Measurements from ENCODE around the gene HLTF. TPM values are rescaled to one million over a fixed set of nuclear protein-coding genes. Genes with fewer than 3 reads are reported as not detected.

The HLTF gene
- total and polyA plus RNA-seq, 2 experiments from 2014 or later, result 89.5 to 146 TPM

DNA sequence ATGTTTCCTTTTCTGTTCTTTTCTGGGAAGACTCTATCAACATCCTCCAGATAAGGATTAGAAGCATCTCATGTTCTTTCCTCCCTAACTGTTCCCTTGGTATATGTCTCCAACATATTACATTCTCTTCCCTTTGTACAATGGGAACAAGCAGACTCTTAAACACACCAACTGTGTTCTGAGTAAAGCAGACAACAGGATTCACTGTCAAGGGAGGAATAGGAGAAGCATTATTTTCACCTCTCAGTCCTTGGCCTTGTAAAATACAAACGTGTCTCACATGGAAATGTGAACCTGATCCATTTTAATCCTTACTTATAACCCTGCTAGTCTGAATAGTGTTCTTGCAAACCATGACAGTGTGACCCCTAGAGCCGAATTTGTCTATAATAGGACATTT lies 75.4 kb downstream of the HLTF start (continued):
- TF ChIP-seq ZNF462 (CRISPR knock-in tag; IDR thresholded peaks at IDR 0.05), result no peak
- no peak for TF ChIP-seq JUNB (IDR thresholded peaks at IDR 0.05; ENCODE audit: unreplicated experiment)

- H3K27ac Mint-ChIP-seq, result peak overlapping the region; percentile 35; the same call in 1 of the 2 replicates
- no peak overlapping the region for H3K4me2 ChIP-seq
- DNase-seq (ENCODE audit: low spot score), result no peak
- TF ChIP-seq NANOG (IDR thresholded peaks at IDR 0.05; ENCODE audit: borderline replicate concordance) (no peak), ZNF462 (CRISPR knock-in tag; IDR thresholded peaks at IDR 0.05) (no peak), JUNB (IDR thresholded peaks at IDR 0.05; ENCODE audit: unreplicated experiment) (no peak), ZNF331 (CRISPR knock-in tag; IDR thresholded peaks at IDR 0.05; ENCODE audit: low read depth) (no peak), EZH2phosphoT487 (IDR thresholded peaks at IDR 0.05; ENCODE audit: unreplicated experiment) (no peak), ZNF114 (CRISPR knock-in tag; IDR thresholded peaks at IDR 0.05) (no peak), POLR2AphosphoS5 (IDR thresholded peaks at IDR 0.05; ENCODE audit: low read depth) (no peak), STAT1 (IDR thresholded peaks at IDR 0.05; ENCODE audit: unreplicated experiment) (no peak), EZH2 (IDR thresholded peaks at IDR 0.05; ENCODE audit: low read depth, unreplicated experiment) (no peak)
Measured at GRCh38 chr3:149010504-149010951, 75.8 kb downstream of the HLTF start.

More at GRCh38 chr3:149010504-149010951, 75.8 kb downstream of the HLTF start:
- no peaks in the 10 kb centered on the region for H3K9me2 ChIP-seq (ENCODE audit: insufficient read depth)
- no peak overlapping the region for H3K4me3 Mint-ChIP-seq
- no peaks in the 10 kb centered on the region for H3K27me3 Mint-ChIP-seq (ENCODE audit: insufficient read depth, low read depth, poor library complexity)
- peaks cover 16% of the 10 kb centered on the region for H3K36me3 ChIP-seq (ENCODE audit: insufficient read depth)
- H3K27me3 ChIP-seq (ENCODE audit: insufficient read depth), result no peaks in the 10 kb centered on the region
- H3K27ac ChIP-seq (ENCODE audit: low read depth), result no peak overlapping the region; the same call in 1 of the 2 replicates
- H3K79me2 ChIP-seq (replicated peaks; ENCODE audit: insufficient read depth), result no peaks in the 10 kb centered on the region
- ATAC-seq, result no peak
- H3K36me3 Mint-ChIP-seq (ENCODE audit: low read depth), result peaks cover 49% of the 10 kb centered on the region
- peaks cover 1% of the 10 kb centered on the region for H3K4me1 ChIP-seq (ENCODE audit: insufficient read depth)
- H3K4me1 Mint-ChIP-seq, result peaks cover 11% of the 10 kb centered on the region
- no peaks in the 10 kb centered on the region for H4K20me1 ChIP-seq (replicated peaks; ENCODE audit: insufficient read depth)
- no peaks in the 10 kb centered on the region for H3F3A ChIP-seq (replicated peaks; ENCODE audit: low read depth)
- no peak overlapping the region for H2AFZ ChIP-seq
- no peak overlapping the region for H3K4me3 ChIP-seq
- no peaks in the 10 kb centered on the region for H3K9me3 Mint-ChIP-seq

All from GM23338 (cell line).